Measurements from ENCODE around the gene LINC01488. TPM values are rescaled to one million over a fixed set of nuclear protein-coding genes. Genes with fewer than 3 reads are reported as not detected.
A peak's percentile ranks its signal among the peaks of the same experiment; 100 is the strongest.

The LINC01488 gene
- total RNA-seq, 4 donors from 2014 or later = not detected

DNA sequence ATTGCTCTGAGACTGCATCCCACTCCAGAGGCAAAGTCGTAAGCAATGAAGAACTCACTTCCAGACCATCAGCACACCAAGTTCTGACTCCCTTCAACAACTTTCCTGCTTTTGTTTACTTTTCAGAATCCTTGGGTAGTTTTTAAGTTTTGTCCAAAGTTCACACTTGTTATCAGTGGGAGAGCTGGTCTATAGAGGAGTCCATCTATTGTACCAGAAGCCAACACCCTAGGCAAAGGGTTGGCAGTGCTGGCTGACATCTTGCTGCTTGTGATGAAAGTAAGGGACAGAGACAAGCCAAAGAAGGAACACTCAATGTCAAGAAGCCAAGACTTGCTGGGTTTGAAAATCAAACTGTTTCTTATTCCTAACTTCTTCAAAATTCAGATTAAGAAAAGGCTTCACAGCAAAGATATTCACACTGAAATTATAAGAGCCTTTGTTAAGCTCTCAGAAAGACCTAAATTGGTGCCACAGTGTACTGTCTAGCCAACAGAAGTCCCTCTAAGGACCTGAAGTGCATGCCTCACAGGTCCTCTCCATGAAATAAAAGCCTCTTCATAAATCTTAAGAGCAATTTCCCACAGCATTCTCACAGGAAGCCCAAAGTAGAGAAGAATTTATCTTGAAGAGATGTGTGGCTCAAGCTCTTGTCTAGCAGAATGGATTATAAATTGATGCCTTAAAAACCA lies 21.5 kb upstream of the LINC01488 start:
- H3K9me3 ChIP-seq = peaks cover 0 to 7% (median 0%) of the 10 kb centered on the region in 4 donors
- H3K4me3 ChIP-seq = no peak overlapping the region
- H3K27me3 ChIP-seq = no peaks in the 10 kb centered on the region
- H3K36me3 ChIP-seq = no peaks in the 10 kb centered on the region
- H3K27ac ChIP-seq = no peak overlapping the region
- DNase-seq = no peak
- H3K4me1 ChIP-seq = peaks cover 0 to 18% (median 1%) of the 10 kb centered on the region in 4 donors
- TF ChIP-seq, protein P1, sequence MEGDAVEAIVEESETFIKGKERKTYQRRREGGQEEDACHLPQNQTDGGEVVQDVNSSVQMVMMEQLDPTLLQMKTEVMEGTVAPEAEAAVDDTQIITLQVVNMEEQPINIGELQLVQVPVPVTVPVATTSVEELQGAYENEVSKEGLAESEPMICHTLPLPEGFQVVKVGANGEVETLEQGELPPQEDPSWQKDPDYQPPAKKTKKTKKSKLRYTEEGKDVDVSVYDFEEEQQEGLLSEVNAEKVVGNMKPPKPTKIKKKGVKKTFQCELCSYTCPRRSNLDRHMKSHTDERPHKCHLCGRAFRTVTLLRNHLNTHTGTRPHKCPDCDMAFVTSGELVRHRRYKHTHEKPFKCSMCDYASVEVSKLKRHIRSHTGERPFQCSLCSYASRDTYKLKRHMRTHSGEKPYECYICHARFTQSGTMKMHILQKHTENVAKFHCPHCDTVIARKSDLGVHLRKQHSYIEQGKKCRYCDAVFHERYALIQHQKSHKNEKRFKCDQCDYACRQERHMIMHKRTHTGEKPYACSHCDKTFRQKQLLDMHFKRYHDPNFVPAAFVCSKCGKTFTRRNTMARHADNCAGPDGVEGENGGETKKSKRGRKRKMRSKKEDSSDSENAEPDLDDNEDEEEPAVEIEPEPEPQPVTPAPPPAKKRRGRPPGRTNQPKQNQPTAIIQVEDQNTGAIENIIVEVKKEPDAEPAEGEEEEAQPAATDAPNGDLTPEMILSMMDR (IDR thresholded peaks at IDR 0.05) = no peak

GRCh38 chr11:69460540-69461257 lies 20.8 kb upstream of the LINC01488 start:
- DNase-seq = no peak
- H3K27ac ChIP-seq = no peak overlapping the region
- H3K36me3 ChIP-seq = no peaks in the 10 kb centered on the region
- TF ChIP-seq POLR2A (IDR thresholded peaks at IDR 0.05) = no peak
- peaks cover 0 to 7% (median 0%) of the 10 kb centered on the region in 4 donors for H3K9me3 ChIP-seq
- no peaks in the 10 kb centered on the region for H3K27me3 ChIP-seq
- peaks cover 0 to 18% (median 2%) of the 10 kb centered on the region in 4 donors for H3K4me1 ChIP-seq
- H3K4me3 ChIP-seq = no peak overlapping the region

GRCh38 chr11:69461272-69461962 lies 20.0 kb upstream of the LINC01488 start:
- H3K4me3 ChIP-seq = no peak overlapping the region
- H3K27me3 ChIP-seq = no peaks in the 10 kb centered on the region
- no peak overlapping the region for H3K27ac ChIP-seq
- no peaks in the 10 kb centered on the region for H3K36me3 ChIP-seq
- TF ChIP-seq POLR2A (IDR thresholded peaks at IDR 0.05) = no peak
- TF ChIP-seq, protein P1 (IDR thresholded peaks at IDR 0.05) = no peak
- peaks cover 0 to 18% (median 2%) of the 10 kb centered on the region in 4 donors for H3K4me1 ChIP-seq
- H3K9me3 ChIP-seq = peaks cover 0 to 7% (median 0%) of the 10 kb centered on the region in 4 donors
- DNase-seq = no peak

GRCh38 chr11:69462106-69462951 lies 19.1 kb upstream of the LINC01488 start:
- Histone ChIP-seq H3K4me1 (peaks cover 0 to 18% (median 2%) of the 10 kb centered on the region in 4 donors), H3K9me3 (peaks cover 0 to 7% (median 0%) of the 10 kb centered on the region in 4 donors), H3K27me3 (no peaks in the 10 kb centered on the region), H3K4me3 (no peak overlapping the region), H3K27ac (no peak overlapping the region), H3K36me3 (no peaks in the 10 kb centered on the region)
- TF ChIP-seq POLR2A (IDR thresholded peaks at IDR 0.05) = no peak
- TF ChIP-seq, protein P1 (IDR thresholded peaks at IDR 0.05) = no peak
- DNase-seq = no peak

DNA sequence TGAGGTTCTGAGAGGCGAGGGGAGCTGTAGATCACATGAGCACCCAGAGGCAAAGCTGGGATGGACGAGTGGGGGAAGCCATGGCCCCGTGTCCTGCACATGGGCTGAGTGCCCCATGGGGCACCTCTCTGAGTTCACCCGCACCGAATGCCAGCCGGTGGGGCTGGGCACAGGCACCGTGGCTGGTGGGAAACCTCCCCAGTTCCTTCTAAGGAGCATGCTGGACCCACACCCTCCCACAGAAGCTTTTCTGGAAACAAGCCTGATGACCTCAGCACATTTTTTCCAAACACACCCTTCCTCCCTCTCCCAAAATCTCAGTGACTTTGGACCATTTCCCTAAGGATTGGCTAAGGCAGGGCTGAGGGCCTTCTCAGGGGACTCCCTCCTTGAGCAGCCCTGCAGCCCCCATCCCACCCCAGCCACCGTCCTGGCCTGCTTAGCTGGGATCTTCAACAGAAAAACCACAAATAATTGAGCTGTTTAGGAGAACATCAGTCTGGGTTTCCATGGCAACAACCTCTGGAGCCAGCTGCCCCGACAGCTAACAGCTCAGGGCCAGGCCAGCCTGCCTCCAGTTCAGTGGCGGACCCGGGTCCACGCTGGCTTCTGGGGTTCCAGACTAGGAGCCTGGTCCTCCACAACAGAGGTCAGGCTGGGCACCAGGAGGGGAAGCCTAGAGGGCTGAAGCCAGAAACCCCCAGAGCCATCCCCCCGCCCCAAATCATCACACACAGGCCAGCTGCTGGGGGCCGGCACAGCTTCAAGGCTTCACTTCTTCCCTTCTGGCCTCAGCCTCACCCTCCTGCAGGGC lies 18.1 kb upstream of the LINC01488 start:
- no peaks in the 10 kb centered on the region for H3K36me3 ChIP-seq
- no peaks in the 10 kb centered on the region for H3K27me3 ChIP-seq
- H3K4me3 ChIP-seq = no peak overlapping the region
- H3K4me1 ChIP-seq = peaks cover 0 to 18% (median 2%) of the 10 kb centered on the region in 4 donors
- peak overlapping the region in 2 of 4 donors; percentile 18 to 25 for H3K27ac ChIP-seq
- DNase-seq = no peak
- TF ChIP-seq, protein P1 (IDR thresholded peaks at IDR 0.05) = no peak
- no peak for TF ChIP-seq POLR2A (IDR thresholded peaks at IDR 0.05)
- peaks cover 0 to 7% (median 0%) of the 10 kb centered on the region in 4 donors for H3K9me3 ChIP-seq

Data from Peyer's patch (tissue), 4 donors.